ENCODE measurements around the gene RRM1.

DNA sequence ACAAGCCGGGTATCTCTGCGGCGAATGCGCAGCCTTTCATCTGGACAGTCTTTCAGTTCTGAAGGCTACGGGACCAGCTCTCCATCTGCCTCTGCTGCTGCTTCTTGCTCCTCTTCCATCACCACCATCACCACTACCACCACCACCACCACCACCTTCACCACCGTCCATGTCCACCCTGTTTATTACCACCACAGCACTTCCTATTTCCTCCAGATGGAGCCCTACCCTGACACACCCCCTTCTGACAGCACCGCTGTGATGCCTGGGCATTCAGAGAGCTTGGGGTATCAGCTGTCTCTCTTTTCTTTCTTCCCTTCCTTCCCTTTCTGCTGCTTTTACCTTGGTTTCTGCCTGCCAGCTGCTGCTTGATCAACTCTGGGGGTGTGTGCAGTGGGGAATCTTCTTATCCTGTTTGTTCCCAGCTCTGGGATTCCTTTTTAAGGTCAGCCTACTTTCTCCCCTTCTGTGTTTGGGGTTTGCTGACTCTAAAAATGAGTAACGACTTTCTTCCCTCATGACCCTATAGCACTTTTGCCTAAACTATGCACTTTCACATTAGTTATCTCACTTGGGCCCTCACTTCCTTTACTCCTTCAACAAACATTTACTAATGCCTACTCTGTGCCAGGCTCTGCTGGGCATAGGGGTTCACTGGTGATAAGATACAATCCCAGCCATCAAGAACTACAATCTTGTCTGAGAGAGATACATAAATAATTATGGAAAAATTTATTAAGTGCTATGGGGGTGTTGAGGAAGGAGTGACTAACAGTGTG is 7.8 kb upstream of the RRM1 start:
- TF ChIP-seq SIN3A (IDR thresholded peaks at IDR 0.05; ENCODE audit: borderline replicate concordance, insufficient read depth, low read length) (no peak), POLR2AphosphoS5 (IDR thresholded peaks at IDR 0.05; ENCODE audit: low read depth, low read length) (no peak), TAF1 (IDR thresholded peaks at IDR 0.05; ENCODE audit: borderline replicate concordance, insufficient read depth, low read length) (no peak)
- TF ChIP-seq, protein P1, sequence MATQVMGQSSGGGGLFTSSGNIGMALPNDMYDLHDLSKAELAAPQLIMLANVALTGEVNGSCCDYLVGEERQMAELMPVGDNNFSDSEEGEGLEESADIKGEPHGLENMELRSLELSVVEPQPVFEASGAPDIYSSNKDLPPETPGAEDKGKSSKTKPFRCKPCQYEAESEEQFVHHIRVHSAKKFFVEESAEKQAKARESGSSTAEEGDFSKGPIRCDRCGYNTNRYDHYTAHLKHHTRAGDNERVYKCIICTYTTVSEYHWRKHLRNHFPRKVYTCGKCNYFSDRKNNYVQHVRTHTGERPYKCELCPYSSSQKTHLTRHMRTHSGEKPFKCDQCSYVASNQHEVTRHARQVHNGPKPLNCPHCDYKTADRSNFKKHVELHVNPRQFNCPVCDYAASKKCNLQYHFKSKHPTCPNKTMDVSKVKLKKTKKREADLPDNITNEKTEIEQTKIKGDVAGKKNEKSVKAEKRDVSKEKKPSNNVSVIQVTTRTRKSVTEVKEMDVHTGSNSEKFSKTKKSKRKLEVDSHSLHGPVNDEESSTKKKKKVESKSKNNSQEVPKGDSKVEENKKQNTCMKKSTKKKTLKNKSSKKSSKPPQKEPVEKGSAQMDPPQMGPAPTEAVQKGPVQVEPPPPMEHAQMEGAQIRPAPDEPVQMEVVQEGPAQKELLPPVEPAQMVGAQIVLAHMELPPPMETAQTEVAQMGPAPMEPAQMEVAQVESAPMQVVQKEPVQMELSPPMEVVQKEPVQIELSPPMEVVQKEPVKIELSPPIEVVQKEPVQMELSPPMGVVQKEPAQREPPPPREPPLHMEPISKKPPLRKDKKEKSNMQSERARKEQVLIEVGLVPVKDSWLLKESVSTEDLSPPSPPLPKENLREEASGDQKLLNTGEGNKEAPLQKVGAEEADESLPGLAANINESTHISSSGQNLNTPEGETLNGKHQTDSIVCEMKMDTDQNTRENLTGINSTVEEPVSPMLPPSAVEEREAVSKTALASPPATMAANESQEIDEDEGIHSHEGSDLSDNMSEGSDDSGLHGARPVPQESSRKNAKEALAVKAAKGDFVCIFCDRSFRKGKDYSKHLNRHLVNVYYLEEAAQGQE (IDR thresholded peaks at IDR 0.05; ENCODE audit: insufficient read depth in 1 of 2, low read depth in 2 of 2, low read length in 2 of 2) = no peak

Measured in PFSK-1 (cell line).